GM12892 (cell line): ENCODE results near the gene PLEKHA6.

ENCODE experiments used
- DNase-seq: peaks from one replicate; pipeline ENCODE4 v3.0.0; 2011; ENCODE audit not compliant: insufficient read length
- FAIRE-seq: peaks from 2 replicates; lab custom pipeline; 2011; peaks lifted over from hg19 to GRCh38; lab: Jason Lieb, UNC
- POLR2A ChIP-seq: IDR thresholded peaks from 2 replicates; pipeline ENCODE4 v1.6.1; 2011; ENCODE audit warnings: low read depth, low read length, control low read depth
- POLR2AphosphoS5 ChIP-seq: IDR thresholded peaks from 2 replicates; pipeline ENCODE4 v1.6.1; 2011; ENCODE audit warnings: low read depth, low read length, control low read depth
- TAF1 ChIP-seq: IDR thresholded peaks from 2 replicates; pipeline ENCODE4 v1.6.1; 2011; ENCODE audit warnings: low read depth, mild to moderate bottlenecking, control low read depth, low read length, borderline replicate concordance

PLEKHA6 gene

DNA sequence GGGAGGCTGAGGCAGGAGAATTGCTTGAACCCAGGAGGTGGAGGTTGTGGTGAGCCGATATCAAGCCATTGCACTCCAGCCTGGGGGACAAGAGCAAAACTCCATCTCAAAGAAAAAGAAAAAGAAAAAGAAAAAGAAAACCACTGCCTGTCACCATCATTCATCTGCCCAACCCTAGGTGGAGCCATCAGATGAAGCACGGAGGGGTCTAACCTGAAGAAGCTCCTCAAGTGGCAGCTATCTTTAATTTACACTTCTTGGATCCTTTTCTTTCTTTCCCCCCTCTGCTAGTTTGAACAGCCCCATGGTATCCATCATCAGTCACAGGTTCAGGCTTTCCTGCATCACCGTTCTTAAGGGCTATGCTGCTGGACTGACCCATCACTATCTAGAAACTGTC, 57.0 kb downstream of the PLEKHA6 start:
- DNase-seq (no peak), FAIRE-seq (no peak)
- TF ChIP-seq POLR2A, result no peak

DNA sequence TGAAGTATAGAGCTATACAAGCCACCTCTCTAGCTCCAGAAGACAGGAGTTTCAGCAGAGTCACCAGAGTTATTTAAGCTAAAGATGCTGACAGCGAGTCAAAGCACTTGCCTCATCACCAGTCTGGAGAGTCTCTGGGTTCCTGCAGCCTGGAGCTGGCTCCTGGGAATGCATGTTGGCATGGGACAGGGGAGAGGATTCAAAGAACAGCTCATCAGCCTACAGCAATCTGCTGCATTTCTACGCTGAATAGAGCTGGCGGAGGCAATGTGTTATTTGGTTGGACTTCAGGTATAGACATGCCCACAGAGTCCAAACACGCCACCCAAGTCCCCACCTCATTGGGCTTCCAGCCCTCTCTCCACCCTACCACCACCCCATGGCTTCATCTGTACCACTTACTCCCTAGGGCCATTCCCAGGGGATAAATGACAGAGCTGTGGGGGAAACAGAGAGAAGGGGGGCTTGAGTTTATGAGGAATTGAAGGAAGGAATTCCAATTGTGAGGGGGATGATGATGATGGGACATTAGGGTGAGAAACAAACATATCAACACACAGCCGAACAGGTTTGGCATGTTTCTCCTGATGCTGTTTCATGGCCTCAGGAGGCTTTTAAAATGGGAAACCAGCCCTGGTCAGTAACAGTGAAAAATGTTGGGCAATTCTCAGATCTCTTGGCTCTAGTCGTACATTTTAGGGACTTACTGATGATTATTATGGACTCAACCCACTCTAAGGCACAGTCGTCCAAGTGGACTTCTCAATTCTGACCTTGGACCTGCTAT, 58.4 kb downstream of the PLEKHA6 start:
- no peak for DNase-seq
- TF ChIP-seq TAF1, result no peak
- no peak for TF ChIP-seq POLR2A
- TF ChIP-seq POLR2AphosphoS5, result no peak
- FAIRE-seq, result no peak

DNA sequence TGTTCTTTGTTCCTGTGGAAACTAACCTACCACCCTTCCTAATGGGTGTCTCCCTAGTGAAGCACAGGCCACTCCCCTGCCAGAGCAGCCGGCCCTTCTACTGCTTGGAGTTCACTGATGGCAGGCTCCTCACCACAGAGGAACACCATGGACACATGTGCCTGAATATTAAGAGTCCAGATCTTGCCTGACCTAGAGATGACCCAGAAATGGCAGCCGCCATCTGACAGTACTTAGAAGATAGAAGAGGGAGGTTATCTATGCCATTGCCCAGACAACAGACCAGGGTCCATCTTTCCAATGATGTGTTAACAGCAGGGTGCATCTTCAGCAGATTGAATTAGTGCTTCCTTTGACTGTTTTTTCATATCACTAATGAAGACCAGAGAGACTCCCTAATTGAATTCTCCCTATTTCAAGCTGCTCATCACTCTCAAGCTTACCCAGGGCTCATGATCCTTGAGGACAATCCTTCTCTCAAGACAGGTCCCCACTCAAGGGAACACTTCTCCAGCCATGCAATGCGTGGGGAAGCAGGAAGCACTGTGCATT, 59.8 kb downstream of the PLEKHA6 start:
- TF ChIP-seq POLR2AphosphoS5 (no peak), TAF1 (no peak), POLR2A (no peak)
- FAIRE-seq (no peak), DNase-seq (no peak)

GRCh38 chr1:204296431-204296988, 63.2 kb downstream of the PLEKHA6 start:
- FAIRE-seq, result no peak
- DNase-seq, result no peak
- no peak for TF ChIP-seq TAF1
- no peak for TF ChIP-seq POLR2AphosphoS5
- no peak for TF ChIP-seq POLR2A

- FAIRE-seq, result no peak
- TF ChIP-seq POLR2A (no peak), POLR2AphosphoS5 (no peak), TAF1 (no peak)
- DNase-seq, result no peak
These were observed 64.1 kb downstream of the PLEKHA6 start for GRCh38 chr1:204295671-204296070.

DNA sequence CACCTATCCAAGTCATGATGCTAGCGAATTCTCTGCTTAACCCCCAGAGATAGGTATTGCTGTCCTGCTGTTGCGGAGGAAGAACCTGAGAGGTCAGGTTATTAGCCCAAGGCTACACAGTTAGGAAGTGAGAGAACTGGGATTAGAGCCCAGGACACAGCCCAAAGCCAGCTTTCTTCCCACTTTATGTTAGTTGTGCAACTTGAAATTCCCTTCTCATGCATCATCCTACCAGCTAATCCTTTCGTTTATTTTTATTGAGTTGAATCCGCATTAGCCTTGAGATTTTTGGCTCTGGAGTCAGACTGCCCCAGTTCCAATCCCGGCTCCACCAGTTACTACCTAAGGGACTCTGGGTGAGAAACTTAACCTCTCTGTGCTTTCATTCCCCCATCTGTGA, 65.4 kb downstream of the PLEKHA6 start:
- TF ChIP-seq TAF1 (no peak), POLR2A (no peak)
- no peak for FAIRE-seq
- no peak for DNase-seq

- DNase-seq (no peak), FAIRE-seq (no peak)
These were observed 66.0 kb downstream of the PLEKHA6 start for GRCh38 chr1:204293605-204294337.

DNA sequence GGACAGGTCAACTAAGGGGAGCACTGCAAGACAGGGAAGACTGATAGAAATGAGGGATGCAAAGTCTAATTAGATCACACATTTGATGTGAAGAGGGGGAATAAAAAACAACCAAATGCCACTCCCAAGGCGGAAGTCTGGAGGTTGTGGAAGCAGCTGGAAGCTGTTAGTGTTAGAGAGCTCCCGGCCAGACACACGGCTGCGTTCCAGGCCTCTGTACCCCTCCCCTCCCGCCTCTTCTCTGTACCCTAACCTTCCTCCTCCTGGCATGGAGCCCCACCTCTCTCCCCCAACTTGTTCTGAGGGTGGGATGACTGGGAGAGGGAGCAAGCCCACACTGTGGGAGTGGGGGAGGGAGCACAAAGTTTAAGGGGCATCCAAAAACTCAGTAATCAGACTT, 67.0 kb downstream of the PLEKHA6 start:
- DNase-seq (no peak), FAIRE-seq (no peak)
- TF ChIP-seq POLR2AphosphoS5 (no peak), TAF1 (no peak), POLR2A (no peak)

More at GRCh38 chr1:204293605-204294337, 66.0 kb downstream of the PLEKHA6 start:
- TF ChIP-seq POLR2A, result no peak
- no peak for TF ChIP-seq POLR2AphosphoS5
- no peak for TF ChIP-seq TAF1

- TF ChIP-seq POLR2AphosphoS5, result no peak
- TF ChIP-seq TAF1, result no peak
- no peak for TF ChIP-seq POLR2A
- no peak for DNase-seq
- no peak for FAIRE-seq
These were observed 70.4 kb downstream of the PLEKHA6 start for GRCh38 chr1:204289280-204289679.

DNA sequence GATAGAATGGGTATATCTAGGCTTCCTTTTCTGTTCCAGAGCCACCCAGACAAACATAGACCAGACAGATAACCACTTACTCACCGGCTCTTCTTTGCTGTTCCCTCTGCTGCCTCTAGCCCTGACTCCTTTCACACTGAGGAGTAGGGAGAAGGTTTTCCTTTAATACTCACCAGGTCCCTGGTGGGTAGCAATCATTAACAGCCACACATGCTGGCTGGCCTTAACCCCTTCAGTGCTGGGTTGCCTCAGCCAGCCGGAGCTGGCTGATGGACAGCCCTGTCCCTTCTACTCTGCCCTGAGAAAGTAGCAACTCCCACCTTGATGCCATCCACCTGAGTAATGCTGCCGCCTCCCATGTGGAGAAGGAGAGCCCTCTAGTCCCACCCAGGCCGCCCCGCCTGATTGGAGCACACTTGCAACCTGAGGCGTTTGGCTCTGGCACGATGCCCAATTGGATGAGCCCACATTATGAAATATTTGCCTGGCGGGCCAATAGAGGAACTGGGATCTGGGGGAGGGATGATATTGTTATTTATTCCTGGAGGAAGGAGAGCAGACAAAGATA, 71.6 kb downstream of the PLEKHA6 start:
- TF ChIP-seq POLR2AphosphoS5, result no peak
- no peak for TF ChIP-seq TAF1
- TF ChIP-seq POLR2A, result no peak
- FAIRE-seq (no peak), DNase-seq (no peak)

DNA sequence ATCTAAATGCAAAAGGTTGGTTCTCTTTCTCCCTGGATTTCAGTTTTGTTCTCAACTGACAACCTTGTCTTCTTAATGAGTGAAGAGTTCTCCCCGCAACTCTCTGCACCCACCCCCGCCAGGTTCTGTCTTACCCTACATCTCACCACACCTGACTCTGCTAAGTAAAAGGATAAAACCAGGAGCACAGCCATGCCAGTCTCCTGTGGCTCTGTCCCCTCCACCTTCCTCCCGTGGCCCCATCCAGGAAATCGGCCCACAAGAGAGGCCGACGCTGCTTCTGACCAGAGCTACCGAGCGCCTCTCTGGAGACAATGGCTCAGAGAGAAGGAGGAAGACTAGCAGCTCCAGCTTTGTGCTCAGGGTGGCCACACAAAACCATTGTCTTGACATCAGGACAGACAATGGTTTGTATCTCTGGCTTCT, 72.2 kb downstream of the PLEKHA6 start:
- DNase-seq (no peak), FAIRE-seq (no peak)
- TF ChIP-seq TAF1 (no peak), POLR2AphosphoS5 (no peak), POLR2A (no peak)
